Neutrophil (primary cell): Measurements from ENCODE around the gene CTBP1.

Source experiments
- H3K27ac ChIP-seq: fragments of 200-600 bp; sonication (generic); 2 replicates; pipeline ENCODE4 v1.5.1; 2016; ENCODE audit warnings: mild to moderate bottlenecking, moderate library complexity
- H3K27me3 ChIP-seq: fragments of 200-600 bp; sonication (generic); 2 replicates; pipeline ENCODE4 v1.6.0; 2016; ENCODE audit warnings: mild to moderate bottlenecking
- H3K36me3 ChIP-seq: fragments of 200-600 bp; sonication (generic); 2 replicates; pipeline ENCODE4 v1.5.1; 2017
- H3K4me1 ChIP-seq, 2 experiments: fragments of 200-600 bp in 1 of 2; sonication (generic) in 1 of 2; 1 replicate in 1 of 2; 2 replicates in 1 of 2; pipeline versions ENCODE4 v1.5.1 to v1.6.1; 2013 to 2016; ENCODE audit warnings: low read depth in 1 of 2, low read length in 1 of 2, mild to moderate bottlenecking in 1 of 2, moderate library complexity in 1 of 2; ENCODE audit not compliant: control insufficient read depth in 1 of 2, insufficient read depth in 1 of 2
- H3K4me3 ChIP-seq, 2 experiments: fragments of 200-600 bp in 1 of 2; sonication (generic) in 1 of 2; 1 replicate in 1 of 2; 2 replicates in 1 of 2; pipeline ENCODE4 v1.5.1; 2013 to 2016; ENCODE audit warnings: low read depth in 1 of 2, low read length in 1 of 2, mild to moderate bottlenecking in 1 of 2, moderate library complexity in 1 of 2
- H3K9me3 ChIP-seq: fragments of 200-600 bp; sonication (generic); 2 replicates; pipeline ENCODE4 v1.5.1; 2016
- TF ChIP-seq, protein P1 (sequence below): fragments of 200-600 bp; sonication (generic); IDR thresholded peaks from 2 replicates; pipeline ENCODE4 v1.5.1; 2016; ENCODE audit warnings: antibody characterized with exemption

Gene CTBP1

DNA sequence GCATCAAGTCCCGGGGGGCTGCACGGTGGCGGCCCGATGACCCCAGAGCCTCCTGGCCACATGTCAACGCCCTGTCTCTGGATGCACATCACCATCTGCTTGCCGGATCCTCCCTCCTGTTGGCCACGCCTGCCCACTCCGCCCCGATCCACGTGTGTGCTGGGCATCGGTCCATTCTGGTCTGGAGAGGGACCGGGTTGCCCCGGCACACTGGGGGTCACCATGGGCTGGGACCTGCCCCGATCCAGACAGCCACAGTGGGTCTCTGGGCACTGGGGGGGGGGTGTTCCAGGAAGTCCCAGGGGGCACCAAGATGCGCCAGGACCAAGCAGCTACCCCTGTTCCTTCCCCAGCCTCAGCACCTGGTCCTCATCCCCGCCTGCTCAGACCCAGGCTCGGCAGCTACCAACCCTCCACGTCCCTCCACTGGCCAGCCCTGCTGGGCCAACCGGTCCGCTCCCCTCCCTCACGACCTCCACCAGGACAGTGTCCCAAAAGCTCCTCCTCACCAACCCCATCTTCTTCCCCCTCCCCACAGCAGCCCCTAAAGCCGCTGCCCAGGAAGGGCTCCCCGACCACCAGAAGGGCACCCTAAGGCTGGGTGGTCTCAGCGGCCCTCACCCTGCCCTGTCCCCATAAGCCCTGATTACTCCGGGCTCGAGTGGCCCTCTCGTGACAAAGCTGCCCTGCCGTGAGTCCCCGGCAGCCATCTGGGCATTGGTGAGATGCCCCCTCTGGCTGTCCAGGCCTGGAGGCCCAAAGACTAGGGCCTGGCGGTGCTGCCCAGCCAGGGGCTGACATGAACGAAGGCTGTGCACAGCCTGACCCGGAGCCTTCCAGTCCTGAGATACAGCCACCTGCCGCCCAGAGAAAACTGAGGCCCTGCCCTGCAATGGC is 4.6 kb downstream of the CTBP1 start:
- TF ChIP-seq, protein P1, sequence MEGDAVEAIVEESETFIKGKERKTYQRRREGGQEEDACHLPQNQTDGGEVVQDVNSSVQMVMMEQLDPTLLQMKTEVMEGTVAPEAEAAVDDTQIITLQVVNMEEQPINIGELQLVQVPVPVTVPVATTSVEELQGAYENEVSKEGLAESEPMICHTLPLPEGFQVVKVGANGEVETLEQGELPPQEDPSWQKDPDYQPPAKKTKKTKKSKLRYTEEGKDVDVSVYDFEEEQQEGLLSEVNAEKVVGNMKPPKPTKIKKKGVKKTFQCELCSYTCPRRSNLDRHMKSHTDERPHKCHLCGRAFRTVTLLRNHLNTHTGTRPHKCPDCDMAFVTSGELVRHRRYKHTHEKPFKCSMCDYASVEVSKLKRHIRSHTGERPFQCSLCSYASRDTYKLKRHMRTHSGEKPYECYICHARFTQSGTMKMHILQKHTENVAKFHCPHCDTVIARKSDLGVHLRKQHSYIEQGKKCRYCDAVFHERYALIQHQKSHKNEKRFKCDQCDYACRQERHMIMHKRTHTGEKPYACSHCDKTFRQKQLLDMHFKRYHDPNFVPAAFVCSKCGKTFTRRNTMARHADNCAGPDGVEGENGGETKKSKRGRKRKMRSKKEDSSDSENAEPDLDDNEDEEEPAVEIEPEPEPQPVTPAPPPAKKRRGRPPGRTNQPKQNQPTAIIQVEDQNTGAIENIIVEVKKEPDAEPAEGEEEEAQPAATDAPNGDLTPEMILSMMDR = no peak
- Histone ChIP-seq H3K4me1 (peaks cover 20 to 31% of the 10 kb centered on the region in 2 experiments), H3K27me3 (no peaks in the 10 kb centered on the region)

DNA sequence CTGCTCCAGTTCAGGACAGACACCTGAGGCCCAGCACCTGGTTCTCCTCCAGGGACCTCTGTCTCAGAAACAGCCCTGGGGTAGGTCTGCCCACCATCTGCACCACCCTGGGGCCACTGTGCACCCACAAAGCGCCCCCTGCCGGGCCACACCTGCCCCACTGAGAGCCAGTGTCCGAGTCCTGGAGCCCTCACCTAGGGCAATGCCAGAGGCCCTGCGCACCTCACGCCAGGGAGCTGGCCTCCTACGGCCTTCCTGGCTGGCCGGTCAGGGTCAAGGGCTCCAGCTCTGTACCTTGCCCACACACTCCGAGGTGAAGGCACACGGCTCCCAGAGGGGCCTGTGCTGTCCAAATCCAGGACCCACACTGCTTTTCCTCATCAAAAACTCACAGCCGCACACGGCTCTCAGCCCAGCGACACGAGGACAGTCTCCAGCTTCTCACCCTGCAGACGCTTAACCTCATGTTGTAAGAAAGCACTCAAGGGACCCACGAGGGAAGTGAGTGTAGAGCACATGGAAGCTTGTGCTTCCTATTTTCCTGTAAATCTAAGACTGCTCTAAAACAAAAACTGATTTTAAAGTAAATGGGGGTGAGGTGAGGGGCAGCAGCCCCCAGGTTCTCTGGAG is 5.4 kb downstream of the CTBP1 start:
- H3K4me1 ChIP-seq = peaks cover 20 to 30% of the 10 kb centered on the region in 2 experiments
- peaks cover 28% of the 10 kb centered on the region for H3K36me3 ChIP-seq
- H3K27ac ChIP-seq = no peak overlapping the region
- H3K9me3 ChIP-seq = no peaks in the 10 kb centered on the region
- H3K27me3 ChIP-seq = no peaks in the 10 kb centered on the region
- H3K4me3 ChIP-seq = no peak overlapping the region
- TF ChIP-seq, protein P1 = no peak

More for the DNA sequence above, 4.6 kb downstream of the CTBP1 start:
- H3K36me3 ChIP-seq = peaks cover 22% of the 10 kb centered on the region
- H3K27ac ChIP-seq = no peak overlapping the region
- no peaks in the 10 kb centered on the region for H3K9me3 ChIP-seq
- H3K4me3 ChIP-seq = no peak overlapping the region

DNA sequence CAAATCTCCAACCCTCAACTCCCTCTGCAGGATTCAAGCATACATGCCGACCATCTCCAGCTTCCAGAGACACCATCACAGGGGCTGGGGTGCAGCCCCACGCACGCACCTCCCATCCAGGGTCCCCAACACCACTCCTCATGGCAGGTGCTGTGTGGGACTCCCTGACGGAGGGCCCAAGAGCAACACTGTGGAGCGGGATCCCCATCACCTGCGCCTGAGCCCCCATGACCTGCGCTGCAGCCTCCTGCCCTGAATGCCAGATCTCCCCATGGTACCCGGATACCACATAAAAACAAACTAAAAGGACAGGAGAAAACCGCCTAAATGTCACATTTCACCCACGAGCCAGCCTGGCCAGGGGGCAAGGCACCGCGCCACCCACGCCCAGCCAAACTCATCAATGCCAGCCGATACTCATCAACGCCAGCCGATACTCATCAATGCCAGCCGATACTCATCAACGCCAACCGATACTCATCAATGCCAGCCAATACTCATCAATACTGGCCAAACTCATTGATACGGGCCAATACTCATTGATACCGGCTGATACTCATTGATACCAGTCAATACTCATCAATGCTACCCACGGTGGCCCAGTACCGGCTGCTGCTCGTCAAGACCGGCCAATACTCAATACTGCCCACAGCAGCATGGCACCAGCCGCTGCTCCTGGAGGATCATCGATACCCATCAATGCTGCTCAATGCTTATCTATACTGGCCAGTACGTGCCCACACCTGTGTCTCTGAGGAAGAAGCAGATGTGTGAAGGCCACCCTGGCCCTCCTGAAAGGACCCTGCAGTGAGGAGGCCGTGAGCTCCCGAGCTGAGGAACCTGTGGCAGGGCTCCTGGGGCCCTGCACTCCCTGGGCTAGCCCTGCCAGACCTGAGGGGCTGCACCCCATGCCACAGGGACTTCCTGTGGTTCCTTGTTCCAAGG is 6.2 kb downstream of the CTBP1 start:
- H3K36me3 ChIP-seq = peaks cover 36% of the 10 kb centered on the region
- TF ChIP-seq, protein P1 = no peak
- peaks cover 20 to 27% of the 10 kb centered on the region in 2 experiments for H3K4me1 ChIP-seq
- no peaks in the 10 kb centered on the region for H3K27me3 ChIP-seq
- no peak overlapping the region for H3K27ac ChIP-seq
- H3K9me3 ChIP-seq = no peaks in the 10 kb centered on the region
- H3K4me3 ChIP-seq = no peak overlapping the region

DNA sequence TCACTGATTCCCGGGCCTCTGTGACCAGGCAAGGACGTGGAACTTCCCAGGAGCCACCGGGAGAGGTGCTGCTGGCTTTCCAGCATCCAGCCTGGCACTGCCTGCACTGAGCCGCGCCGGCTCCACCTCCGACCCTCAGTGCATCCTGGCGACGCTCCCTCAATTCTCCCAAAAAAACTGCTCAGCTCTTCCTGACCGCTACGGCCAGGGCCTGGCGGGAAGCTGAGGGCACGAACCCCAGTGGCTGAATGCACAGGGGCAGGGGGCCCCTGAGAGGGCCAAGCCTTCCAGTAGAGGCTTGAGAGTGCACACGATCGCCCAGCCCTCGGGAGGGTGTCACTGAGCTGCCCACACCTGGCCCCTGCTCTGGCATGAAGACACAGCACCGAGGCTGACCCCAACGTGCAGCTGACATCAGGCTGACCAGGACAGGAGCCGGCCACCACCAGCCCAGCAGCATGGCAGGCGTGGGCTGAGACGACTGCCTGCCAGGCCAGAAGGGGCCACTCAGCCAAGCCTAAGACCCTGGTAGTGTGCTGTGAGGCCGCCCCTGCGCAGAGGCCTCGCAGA is 6.9 kb downstream of the CTBP1 start:
- no peaks in the 10 kb centered on the region for H3K27me3 ChIP-seq
- H3K4me1 ChIP-seq = peaks cover 13 to 19% of the 10 kb centered on the region in 2 experiments
- TF ChIP-seq, protein P1 = no peak
- no peaks in the 10 kb centered on the region for H3K9me3 ChIP-seq
- no peak overlapping the region for H3K4me3 ChIP-seq
- peaks cover 44% of the 10 kb centered on the region for H3K36me3 ChIP-seq
- H3K27ac ChIP-seq = no peak overlapping the region

DNA sequence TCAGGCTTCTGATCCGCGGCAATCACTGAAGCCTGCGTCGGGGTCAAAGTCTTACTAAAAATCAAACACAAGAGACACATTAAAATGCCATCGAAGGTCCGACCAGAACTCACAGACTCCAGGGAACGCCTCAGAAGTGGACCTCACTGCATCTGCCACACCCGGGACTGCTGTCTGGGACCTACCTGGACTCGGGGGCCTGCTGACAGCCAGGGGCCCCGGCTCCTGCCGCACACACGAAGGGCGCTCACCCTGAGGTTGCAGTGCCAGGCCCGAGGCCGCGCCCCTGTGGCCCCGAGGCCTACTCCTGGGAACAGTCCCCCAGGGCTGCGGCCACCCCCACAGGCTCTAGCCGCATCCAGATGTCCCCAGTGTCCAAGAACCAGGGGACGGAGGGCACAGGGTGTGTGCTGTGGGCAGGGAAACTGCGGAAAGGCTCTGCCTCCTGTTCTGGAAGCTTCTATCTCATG is 7.4 kb downstream of the CTBP1 start:
- H3K27ac ChIP-seq = no peak overlapping the region

More for the DNA sequence above, 7.4 kb downstream of the CTBP1 start:
- TF ChIP-seq, protein P1 = no peak
- no peaks in the 10 kb centered on the region for H3K27me3 ChIP-seq
- peaks cover 49% of the 10 kb centered on the region for H3K36me3 ChIP-seq
- peaks cover 8 to 14% of the 10 kb centered on the region in 2 experiments for H3K4me1 ChIP-seq
- H3K4me3 ChIP-seq = no peak overlapping the region
- H3K9me3 ChIP-seq = no peaks in the 10 kb centered on the region
